T-helper 17 cell (primary cell): ENCODE measurements around the gene RBM20. TPM values are rescaled to one million over a fixed set of nuclear protein-coding genes. Genes with fewer than 3 reads are reported as not detected.

Experiments
- ATAC-seq: fragments of 150-1000 bp; cut with Tn5 transposase; 2 replicates; pipeline ENCODE4 v1.10.0; 2021; ENCODE audit warnings: mild to moderate bottlenecking, moderate library complexity
- DNase-seq, 3 donors: peaks; one replicate each; pipeline versions ENCODE4 v3.0.0 to v3.0.0-alpha.2; 2020 to 2021
- H3K9me3 ChIP-seq: one replicate; pipeline ENCODE4 v1.7.0; 2013; ENCODE audit warnings: low read length, mild to moderate bottlenecking; ENCODE audit not compliant: control insufficient read depth, poor library complexity, severe bottlenecking
- H3K27ac Mint-ChIP-seq: one replicate; pipeline ENCODE4 v1.8.0; 2022; ENCODE audit warnings: mild to moderate bottlenecking, moderate library complexity, mixed read lengths
- H3K27me3 Mint-ChIP-seq: one replicate; pipeline ENCODE4 v1.8.0; 2022; ENCODE audit warnings: mixed read lengths
- H3K36me3 Mint-ChIP-seq: one replicate; pipeline ENCODE4 v1.8.0; 2022; ENCODE audit warnings: low read depth, mixed read lengths
- H3K4me1 Mint-ChIP-seq: one replicate; pipeline ENCODE4 v1.8.0; 2022; ENCODE audit warnings: mild to moderate bottlenecking, mixed read lengths
- H3K4me3 Mint-ChIP-seq: one replicate; pipeline ENCODE4 v1.8.0; 2022; ENCODE audit warnings: mild to moderate bottlenecking, moderate library complexity, mixed read lengths
- total RNA-seq, 4 donors: library from RNA in 2 of 4; stranded (reverse) in 2 of 4; gene quantifications; one replicate each; pipeline ENCODE4 v1.2.3 and lab custom pipeline; 2022 to 2026

The RBM20 gene
- total RNA-seq, 2 donors from 2014 or later: not detected

DNA sequence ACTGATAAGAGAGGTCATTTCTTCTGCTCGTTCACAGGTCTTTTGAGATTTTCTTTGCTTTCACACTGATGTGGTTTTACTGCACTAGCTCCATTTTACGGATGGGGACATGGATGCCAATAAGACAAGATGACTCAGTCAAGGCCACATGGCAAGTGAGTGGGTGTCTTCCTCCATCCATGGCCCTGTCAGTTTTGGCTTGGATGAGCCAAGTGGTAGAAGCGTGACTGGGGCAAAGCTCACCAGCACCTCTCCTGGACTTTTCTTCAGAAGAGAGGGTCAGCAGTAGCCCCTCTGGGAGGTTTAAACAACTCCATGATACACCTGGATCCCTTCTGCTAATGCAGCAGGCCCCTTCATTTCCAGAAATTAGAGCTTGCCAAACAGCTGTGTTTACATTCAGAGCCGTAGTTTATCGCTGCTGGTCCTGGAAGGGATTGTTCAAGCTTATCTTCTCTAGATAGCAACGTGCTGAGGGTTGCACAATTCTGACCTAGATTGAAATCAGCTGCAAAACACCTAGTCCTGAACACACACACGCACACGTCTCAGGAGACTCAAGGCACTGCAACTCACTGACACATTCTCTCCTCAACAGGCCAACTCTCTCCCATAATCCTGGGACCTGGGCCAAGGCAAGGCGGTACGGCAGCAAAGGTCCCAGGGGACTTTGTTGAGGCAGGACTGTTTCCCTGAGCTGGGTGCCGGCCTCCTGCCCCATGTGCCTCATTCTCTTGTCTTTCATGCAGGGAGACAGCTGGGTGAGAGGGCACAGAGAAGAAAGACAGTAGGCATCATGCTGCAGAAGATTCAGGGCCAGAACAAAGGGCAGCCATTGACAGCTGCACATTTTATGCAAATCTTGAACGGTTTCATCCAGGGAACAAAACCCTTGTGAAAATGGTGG, 213.4 kb downstream of the RBM20 start:
- Mint-ChIP-seq H3K27me3 (no peaks in the 10 kb centered on the region), H3K4me1 (peaks cover 71% of the 10 kb centered on the region), H3K4me3 (peak overlapping the region; percentile 72), H3K36me3 (no peaks in the 10 kb centered on the region), H3K27ac (peak overlapping the region; percentile 100)
- ATAC-seq: peak; percentile 72
- no peak for DNase-seq
- H3K9me3 ChIP-seq: no peaks in the 10 kb centered on the region

DNA sequence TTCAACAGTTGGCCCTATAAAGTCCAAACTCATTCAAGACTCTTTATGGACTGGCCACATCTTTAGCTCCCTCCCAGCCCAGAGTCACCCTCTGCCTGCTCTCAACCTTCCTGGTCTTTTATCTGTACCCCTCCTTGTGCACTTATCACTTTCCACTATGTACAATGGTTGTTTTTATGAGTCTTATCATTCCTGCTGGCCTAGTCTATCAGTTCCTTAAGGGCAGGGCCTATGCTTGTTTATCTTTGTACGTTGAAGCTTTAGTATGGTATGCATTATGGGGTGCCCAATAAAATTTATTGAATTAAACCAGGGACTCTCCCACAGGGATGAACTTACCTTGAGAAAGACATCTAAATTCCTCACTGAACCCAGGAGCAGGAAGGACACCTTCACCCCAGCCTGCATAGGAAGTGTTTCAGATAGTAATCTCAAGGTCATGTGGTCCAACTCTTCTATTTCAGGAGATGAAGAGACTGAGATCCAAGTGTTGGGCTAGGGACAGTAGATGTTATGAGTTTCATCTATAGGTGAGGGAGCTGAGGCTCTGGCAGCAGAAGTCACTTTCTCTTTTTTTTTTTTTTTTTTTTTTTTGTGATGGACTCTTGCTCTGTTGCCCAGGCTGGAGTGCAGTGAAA, 214.3 kb downstream of the RBM20 start:
- DNase-seq: no peak
- no peaks in the 10 kb centered on the region for H3K9me3 ChIP-seq
- H3K4me1 Mint-ChIP-seq: peaks cover 70% of the 10 kb centered on the region
- peak overlapping the region; percentile 72 for H3K4me3 Mint-ChIP-seq
- H3K27ac Mint-ChIP-seq: peak overlapping the region; percentile 100
- ATAC-seq: no peak
- H3K27me3 Mint-ChIP-seq: no peaks in the 10 kb centered on the region
- no peaks in the 10 kb centered on the region for H3K36me3 Mint-ChIP-seq

DNA sequence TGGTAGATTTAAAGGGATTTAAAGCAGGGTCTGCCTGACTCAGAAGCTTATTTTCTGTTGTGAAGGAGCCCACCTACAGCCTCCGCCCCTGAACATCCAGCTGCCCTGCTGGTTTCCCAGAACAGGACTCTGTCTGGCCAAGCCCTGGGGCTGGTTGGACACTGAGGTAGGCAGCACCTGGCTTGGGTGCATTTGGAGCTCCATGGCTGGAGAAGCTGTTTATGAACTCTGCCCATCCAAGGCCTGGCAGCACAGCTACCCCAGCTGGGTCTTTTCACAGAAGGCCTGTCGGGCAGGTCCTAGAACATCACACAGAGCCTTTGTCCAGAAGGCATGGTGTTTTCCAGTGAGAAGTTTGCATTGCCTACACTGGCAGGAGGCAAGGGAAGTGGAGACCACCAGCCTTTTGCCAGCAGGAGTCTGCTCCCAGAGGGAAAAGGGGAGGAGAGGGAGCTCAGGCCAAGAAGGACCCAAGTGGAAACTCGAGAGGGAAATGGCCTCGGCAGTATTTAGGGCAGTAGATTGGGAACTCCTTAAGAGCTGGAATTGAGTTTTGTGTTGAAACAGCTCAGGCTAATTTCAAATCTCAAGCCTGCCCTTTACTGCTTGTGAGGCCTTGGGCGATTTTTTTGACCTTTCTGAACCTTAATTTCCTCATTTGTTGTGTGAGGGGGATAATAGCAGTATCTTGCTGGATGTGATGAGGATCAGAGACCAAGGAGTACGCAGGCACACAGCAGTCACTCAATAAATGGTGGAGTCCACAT, 215.3 kb downstream of the RBM20 start:
- H3K9me3 ChIP-seq: no peaks in the 10 kb centered on the region
- H3K4me3 Mint-ChIP-seq: peak overlapping the region; percentile 41
- no peaks in the 10 kb centered on the region for H3K27me3 Mint-ChIP-seq
- ATAC-seq (no peak), DNase-seq (no peak)
- H3K27ac Mint-ChIP-seq: peak overlapping the region; percentile 100
- H3K36me3 Mint-ChIP-seq: no peaks in the 10 kb centered on the region
- peaks cover 68% of the 10 kb centered on the region for H3K4me1 Mint-ChIP-seq

DNA sequence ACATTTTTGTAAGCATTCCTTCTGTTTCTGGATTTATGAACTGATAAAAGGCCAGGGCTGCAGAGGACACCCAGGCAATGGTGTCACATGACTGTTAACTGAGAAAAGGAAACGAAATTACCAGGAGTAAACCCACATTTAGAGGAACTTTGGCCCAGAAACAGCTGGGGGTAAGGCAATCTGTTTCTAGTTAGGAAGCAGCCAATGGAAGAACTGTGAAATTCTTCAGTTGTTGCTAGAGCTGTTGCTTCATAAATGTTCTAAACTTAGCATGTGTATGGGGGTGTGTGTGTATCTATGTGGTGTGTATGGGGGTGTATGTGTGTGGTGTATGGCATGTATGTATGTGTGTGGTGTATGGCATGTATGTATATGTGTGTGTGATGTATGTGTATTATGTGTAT, 215.8 kb downstream of the RBM20 start:
- Mint-ChIP-seq H3K4me3 (peak overlapping the region; percentile 41), H3K4me1 (peaks cover 71% of the 10 kb centered on the region), H3K27me3 (no peaks in the 10 kb centered on the region), H3K36me3 (no peaks in the 10 kb centered on the region), H3K27ac (peak overlapping the region; percentile 100)
- no peak for DNase-seq
- H3K9me3 ChIP-seq: no peaks in the 10 kb centered on the region
- ATAC-seq: no peak

DNA sequence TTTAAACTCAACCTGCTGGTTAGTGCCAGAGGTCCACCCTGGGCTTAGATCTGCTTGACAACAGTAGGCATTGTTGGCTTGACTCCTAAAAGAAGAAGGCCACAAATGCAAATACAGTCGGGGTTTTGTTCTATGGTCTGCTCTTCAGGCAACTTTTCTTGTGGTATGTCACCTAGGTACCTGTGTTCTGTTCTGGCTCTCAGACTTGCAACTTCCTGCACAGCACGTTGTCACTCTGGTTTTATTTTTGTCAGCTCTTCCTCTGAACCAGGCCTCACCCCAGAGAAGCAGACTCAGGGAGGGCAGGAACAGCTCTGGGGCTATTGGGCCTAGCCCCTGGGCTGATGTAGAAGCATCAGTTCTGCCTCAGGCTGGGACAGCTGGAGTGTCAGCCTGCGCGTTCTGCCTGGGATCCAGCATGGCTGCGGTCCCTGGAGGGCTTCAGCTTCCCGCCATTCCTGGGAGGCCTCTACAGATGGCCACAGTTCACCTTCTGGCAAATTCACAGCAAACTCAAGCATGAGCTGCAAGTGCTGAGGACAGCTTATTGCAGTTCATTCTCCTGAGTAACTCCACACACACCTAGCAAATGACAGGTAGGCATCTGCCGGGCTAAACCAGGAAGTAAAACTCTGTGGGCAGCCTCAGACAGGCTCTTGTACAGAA, 216.6 kb downstream of the RBM20 start:
- H3K36me3 Mint-ChIP-seq: no peaks in the 10 kb centered on the region
- peaks cover 73% of the 10 kb centered on the region for H3K4me1 Mint-ChIP-seq
- peak overlapping the region; percentile 100 for H3K27ac Mint-ChIP-seq
- DNase-seq (peak in 1 of 3 donors; percentile 28), ATAC-seq (peak; percentile 69)
- no peaks in the 10 kb centered on the region for H3K27me3 Mint-ChIP-seq
- peak overlapping the region; percentile 41 for H3K4me3 Mint-ChIP-seq
- no peaks in the 10 kb centered on the region for H3K9me3 ChIP-seq

DNA sequence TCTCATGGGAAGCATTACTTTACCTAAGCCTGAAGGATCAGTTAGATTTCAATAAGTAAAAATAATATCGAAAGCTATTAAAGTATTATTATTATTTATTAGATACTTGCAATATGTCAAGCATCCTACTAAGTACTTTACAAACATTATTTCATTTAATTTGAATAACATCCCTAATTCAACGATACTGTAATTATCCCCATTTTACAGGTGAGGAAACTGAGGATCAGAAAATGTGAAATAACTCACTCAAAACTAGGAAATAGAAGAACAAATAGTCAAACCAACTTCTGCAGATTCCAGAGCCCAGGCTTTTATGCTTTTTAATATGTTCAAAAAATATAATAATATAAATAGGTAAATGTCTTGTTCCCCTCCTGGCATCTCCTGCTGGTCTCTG, 217.3 kb downstream of the RBM20 start:
- ATAC-seq: no peak
- H3K4me1 Mint-ChIP-seq: peaks cover 76% of the 10 kb centered on the region
- DNase-seq: no peak
- H3K27me3 Mint-ChIP-seq: no peaks in the 10 kb centered on the region
- H3K27ac Mint-ChIP-seq: peak overlapping the region; percentile 100
- H3K4me3 Mint-ChIP-seq: no peak overlapping the region
- no peaks in the 10 kb centered on the region for H3K36me3 Mint-ChIP-seq
- H3K9me3 ChIP-seq: no peaks in the 10 kb centered on the region

DNA sequence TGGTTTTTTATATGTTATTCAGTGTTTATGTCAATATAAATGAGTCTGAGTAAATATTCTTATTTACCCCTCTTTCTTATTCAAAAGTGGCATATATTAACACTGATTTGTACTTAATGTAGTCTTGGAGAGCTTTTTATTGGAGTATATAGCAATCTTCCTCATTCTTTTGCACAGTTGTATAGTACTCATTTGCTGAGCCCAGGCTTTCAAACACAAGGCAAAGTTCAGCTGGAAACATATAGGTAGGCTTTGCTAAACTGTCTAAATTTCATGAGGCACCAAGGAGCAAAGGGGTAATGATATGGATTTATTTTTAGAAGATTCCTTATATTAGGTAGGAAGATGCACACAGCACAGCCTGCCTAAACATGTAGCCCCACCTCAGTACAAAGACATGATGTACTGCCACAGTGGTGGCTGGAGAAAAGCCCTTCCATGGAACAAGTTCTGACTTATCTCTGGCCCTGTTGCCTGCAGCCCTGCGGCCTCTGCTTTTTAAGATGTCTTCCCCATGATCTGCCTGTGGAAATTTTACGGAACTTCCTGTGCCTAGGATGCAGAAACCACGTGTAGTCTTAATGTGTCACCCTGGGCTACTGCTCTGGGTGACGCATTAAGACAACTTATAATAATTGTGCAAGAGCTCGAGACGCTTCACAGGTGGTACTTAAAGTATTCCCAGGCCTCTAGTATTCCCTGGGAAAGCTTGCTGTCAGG, 218.0 kb downstream of the RBM20 start:
- no peaks in the 10 kb centered on the region for H3K36me3 Mint-ChIP-seq
- H3K27ac Mint-ChIP-seq: peak overlapping the region; percentile 100
- H3K4me3 Mint-ChIP-seq: no peak overlapping the region
- DNase-seq (no peak), ATAC-seq (no peak)
- H3K9me3 ChIP-seq: no peaks in the 10 kb centered on the region
- H3K27me3 Mint-ChIP-seq: no peaks in the 10 kb centered on the region
- H3K4me1 Mint-ChIP-seq: peaks cover 80% of the 10 kb centered on the region

DNA sequence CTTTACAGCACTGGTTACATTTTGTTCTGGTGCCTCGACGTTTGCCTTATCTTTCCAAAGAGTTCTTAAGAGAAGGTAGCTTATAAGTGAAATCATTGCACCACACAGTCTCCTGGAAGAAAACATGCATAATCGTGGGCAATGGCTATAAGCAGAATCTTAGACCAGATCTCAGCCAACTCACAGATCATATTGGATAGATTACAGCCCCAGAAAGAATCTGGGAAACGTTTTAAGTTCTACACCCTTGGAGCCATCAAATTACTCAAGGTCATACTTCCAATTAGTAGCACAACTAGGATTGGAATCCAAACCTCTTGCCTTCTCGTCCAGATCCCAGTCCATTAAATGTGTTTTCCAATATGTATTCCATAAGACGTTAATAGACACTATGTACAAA, 218.8 kb downstream of the RBM20 start:
- no peaks in the 10 kb centered on the region for H3K9me3 ChIP-seq
- ATAC-seq: no peak
- no peak overlapping the region for H3K4me3 Mint-ChIP-seq
- H3K36me3 Mint-ChIP-seq: no peaks in the 10 kb centered on the region
- peak overlapping the region; percentile 100 for H3K27ac Mint-ChIP-seq
- no peaks in the 10 kb centered on the region for H3K27me3 Mint-ChIP-seq
- peaks cover 79% of the 10 kb centered on the region for H3K4me1 Mint-ChIP-seq
- DNase-seq: no peak

DNA sequence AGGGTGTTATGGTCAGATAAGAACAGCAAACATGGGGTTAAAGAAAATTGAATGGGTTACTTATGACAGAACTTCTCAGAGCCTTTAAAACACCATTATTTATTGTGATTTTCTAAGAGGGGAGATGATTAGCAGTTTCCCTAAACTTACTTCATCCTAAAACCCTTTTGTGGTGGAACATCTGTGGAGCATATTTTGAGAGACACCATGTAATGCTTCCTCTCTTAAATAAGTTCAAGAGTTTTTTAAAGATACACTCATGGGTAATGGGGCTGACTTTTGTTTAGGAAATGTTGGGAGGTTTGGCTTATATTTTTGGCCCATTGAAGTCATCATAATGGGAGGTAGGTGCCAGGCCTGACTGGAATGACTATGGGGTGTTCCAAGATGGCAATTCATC, 219.2 kb downstream of the RBM20 start:
- H3K4me1 Mint-ChIP-seq: peaks cover 76% of the 10 kb centered on the region
- H3K36me3 Mint-ChIP-seq: no peaks in the 10 kb centered on the region
- H3K4me3 Mint-ChIP-seq: peak overlapping the region; percentile 41
- no peaks in the 10 kb centered on the region for H3K27me3 Mint-ChIP-seq
- ATAC-seq (no peak), DNase-seq (no peak)
- no peaks in the 10 kb centered on the region for H3K9me3 ChIP-seq
- peak overlapping the region; percentile 100 for H3K27ac Mint-ChIP-seq

DNA sequence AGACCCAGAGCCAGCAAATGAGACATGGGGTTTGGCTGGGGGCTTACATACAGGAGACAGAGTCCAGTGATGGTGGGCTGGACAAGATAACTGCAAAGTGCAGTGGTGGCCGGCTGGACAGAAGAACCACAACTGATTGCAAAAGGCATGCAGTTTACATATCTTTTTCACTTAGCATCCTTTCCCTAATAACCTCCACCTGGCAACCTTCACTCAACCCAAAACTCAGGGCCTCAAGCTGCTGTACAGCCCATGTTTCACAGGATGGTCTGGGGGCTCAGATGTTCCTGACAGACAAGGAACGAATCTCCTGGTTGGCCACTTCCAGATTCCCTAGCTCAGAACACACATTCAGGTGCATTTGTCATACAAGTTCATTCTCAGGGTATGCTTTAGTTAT, 219.8 kb downstream of the RBM20 start:
- DNase-seq (no peak), ATAC-seq (no peak)
- peak overlapping the region; percentile 41 for H3K4me3 Mint-ChIP-seq
- no peaks in the 10 kb centered on the region for H3K27me3 Mint-ChIP-seq
- H3K36me3 Mint-ChIP-seq: no peaks in the 10 kb centered on the region
- peak overlapping the region; percentile 100 for H3K27ac Mint-ChIP-seq
- peaks cover 77% of the 10 kb centered on the region for H3K4me1 Mint-ChIP-seq
- no peaks in the 10 kb centered on the region for H3K9me3 ChIP-seq

DNA sequence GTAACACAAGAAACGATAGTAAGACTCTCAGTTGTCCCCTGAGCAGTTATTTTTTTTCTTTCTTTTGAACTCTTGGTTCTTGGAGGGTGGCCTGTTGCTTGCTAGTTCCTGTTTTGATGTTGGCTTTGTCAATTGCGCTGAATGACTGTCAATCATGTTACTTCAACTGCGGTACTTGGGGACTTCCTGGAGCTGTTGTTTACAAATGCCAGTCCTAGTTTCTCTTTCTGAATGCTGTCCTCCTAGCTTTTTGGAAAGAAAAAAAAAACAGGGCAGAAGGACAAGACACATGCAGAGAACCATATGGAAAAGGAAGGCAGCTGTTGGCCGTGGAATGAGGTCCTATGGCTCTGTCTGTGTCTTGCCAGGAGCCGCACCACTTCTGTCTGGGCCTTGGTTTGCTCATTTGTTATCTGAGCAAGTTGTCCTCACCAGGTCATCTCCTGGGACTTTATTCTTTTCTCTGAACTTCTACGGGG, 220.6 kb downstream of the RBM20 start:
- Mint-ChIP-seq H3K36me3 (no peaks in the 10 kb centered on the region), H3K27ac (peak overlapping the region; percentile 100), H3K4me1 (peaks cover 79% of the 10 kb centered on the region), H3K27me3 (no peaks in the 10 kb centered on the region), H3K4me3 (peak overlapping the region; percentile 87)
- H3K9me3 ChIP-seq: no peaks in the 10 kb centered on the region
- ATAC-seq: peak; percentile 80
- DNase-seq: peak in 1 of 3 donors; percentile 35

DNA sequence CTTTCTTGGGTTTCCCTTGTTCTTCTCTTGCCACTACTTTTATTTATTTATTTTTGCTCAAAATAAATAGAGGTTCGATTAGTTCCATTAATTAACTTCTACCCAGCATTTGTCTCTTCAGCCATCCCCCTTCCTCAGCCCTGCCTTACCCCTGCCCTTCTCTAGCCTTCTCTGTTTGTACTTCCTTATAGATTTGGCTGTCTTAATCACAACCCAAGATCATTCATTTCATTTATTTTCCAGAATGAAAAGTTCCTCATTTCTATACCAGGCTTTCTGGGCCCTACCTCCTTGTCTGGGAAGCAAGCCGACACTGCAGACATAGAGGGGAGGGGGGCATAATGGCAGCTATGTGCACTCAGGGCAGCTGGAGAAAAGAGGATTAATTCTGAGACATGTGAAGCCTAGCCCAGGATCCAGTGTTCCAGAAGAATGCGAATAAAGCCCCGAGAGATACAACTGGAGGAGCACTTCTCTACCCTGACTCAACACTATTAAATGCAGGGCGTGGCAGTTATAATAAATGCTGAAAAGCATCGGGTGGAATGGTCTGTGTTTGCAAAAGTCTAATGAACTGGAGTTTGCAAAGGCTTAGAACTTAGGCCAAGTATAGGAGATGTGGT, 221.2 kb downstream of the RBM20 start:
- H3K27ac Mint-ChIP-seq: peak overlapping the region; percentile 100

More for the DNA sequence above, 221.2 kb downstream of the RBM20 start:
- Mint-ChIP-seq H3K4me1 (peaks cover 79% of the 10 kb centered on the region), H3K36me3 (no peaks in the 10 kb centered on the region), H3K27me3 (no peaks in the 10 kb centered on the region), H3K4me3 (peak overlapping the region; percentile 87)
- ATAC-seq (no peak), DNase-seq (no peak)
- H3K9me3 ChIP-seq: no peaks in the 10 kb centered on the region
